LNCaP clone FGC (cell line): ENCODE data around the gene OPN1LW.
A peak's percentile ranks its signal among the peaks of the same experiment; 100 is the strongest.
"Not testable (repeated sequence)": the region's sequence is repeated elsewhere in the genome, so short reads cannot be mapped to it uniquely, and the experiment has no call there.

Experiments
- DNase-seq: peaks from one replicate; pipeline ENCODE4 v3.0.0-alpha.2; 2011; ENCODE audit warnings: low read depth
- H3K4me3 ChIP-seq: 2 replicates; pipeline ENCODE4 v1.5.1; 2011; ENCODE audit warnings: mild to moderate bottlenecking, low read depth, low read length, control low read depth
- TF ChIP-seq, protein P1 (sequence below): IDR thresholded peaks from 2 replicates; pipeline ENCODE4 v1.5.1; 2012; ENCODE audit warnings: mild to moderate bottlenecking; ENCODE audit not compliant: control insufficient read depth, insufficient read depth; ENCODE audit errors: extremely low read depth

OPN1LW gene

GRCh38 chrX:154144010-154144409 lies at the start of gene OPN1LW:
TSS of gene OPN1LW (plus strand) at chrX:154144243. CDS start at chrX:154144284, 41 bp downstream.
- not testable (repeated sequence) for H3K4me3 ChIP-seq, DNase-seq

DNA sequence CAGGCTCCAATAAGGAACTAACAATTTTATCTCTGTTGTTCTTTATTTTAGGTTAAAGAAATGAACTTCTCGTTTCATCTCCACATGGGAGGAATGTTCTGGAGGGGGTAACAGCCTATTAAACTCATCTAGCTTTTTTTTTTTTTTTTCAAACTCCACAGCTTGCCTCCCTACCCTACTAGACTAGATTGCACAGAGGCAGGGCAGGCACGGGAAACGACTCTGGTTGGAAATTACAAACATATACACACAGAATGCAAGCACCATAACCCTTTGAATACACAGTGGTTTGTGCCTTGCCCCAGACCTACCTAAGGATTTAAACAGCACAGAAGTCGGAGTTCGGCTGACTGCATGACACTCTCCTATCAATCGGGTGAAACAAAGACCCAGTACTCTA lies 49.2 kb upstream of the OPN1LW start:
- TF ChIP-seq, protein P1, sequence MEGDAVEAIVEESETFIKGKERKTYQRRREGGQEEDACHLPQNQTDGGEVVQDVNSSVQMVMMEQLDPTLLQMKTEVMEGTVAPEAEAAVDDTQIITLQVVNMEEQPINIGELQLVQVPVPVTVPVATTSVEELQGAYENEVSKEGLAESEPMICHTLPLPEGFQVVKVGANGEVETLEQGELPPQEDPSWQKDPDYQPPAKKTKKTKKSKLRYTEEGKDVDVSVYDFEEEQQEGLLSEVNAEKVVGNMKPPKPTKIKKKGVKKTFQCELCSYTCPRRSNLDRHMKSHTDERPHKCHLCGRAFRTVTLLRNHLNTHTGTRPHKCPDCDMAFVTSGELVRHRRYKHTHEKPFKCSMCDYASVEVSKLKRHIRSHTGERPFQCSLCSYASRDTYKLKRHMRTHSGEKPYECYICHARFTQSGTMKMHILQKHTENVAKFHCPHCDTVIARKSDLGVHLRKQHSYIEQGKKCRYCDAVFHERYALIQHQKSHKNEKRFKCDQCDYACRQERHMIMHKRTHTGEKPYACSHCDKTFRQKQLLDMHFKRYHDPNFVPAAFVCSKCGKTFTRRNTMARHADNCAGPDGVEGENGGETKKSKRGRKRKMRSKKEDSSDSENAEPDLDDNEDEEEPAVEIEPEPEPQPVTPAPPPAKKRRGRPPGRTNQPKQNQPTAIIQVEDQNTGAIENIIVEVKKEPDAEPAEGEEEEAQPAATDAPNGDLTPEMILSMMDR: no peak
- no peak for DNase-seq
- no peak overlapping the region for H3K4me3 ChIP-seq

- TF ChIP-seq, protein P1: no peak
- peak overlapping the region; percentile 72 for H3K4me3 ChIP-seq
- DNase-seq: no peak
Measured at GRCh38 chrX:154096140-154097002, 47.7 kb upstream of the OPN1LW start.

- peak overlapping the region; percentile 72 for H3K4me3 ChIP-seq
- no peak for DNase-seq
- TF ChIP-seq, protein P1: no peak
Measured at GRCh38 chrX:154097003-154097588, 46.9 kb upstream of the OPN1LW start.

GRCh38 chrX:154097589-154098541 lies 46.2 kb upstream of the OPN1LW start, which contains the start of gene MECP2:
TSS of gene MECP2 (minus strand) at chrX:154097717.
- peak; percentile 73 for DNase-seq
- TF ChIP-seq, protein P1: no peak
- H3K4me3 ChIP-seq: peak within 1 kb of the TSS; percentile 72

DNA sequence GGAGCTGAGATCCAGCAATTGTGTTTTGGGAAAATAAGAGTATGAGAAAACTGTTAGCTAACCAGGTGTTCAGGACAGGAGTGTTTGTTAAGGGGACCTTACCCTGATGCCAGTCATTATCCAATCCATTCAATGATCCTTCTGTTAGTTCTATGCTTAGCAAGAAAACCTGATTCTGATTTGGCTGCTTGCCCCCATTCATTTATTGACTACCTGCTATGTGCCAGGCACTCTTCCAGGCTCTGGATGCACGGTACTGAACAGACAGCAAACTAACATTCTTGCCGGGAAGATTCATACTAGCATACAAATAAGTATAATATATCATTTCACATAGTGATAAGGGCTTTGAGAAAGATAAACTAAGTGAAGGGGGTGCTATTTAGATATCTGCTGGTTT lies 45.5 kb upstream of the OPN1LW start:
- TF ChIP-seq, protein P1: no peak

More for the DNA sequence above, 45.5 kb upstream of the OPN1LW start:
- DNase-seq: no peak
- H3K4me3 ChIP-seq: peak overlapping the region; percentile 51; the same call in 1 of the 2 replicates
